ENCODE results near the gene MMP20. TPM values are rescaled to one million over a fixed set of nuclear protein-coding genes. Genes with fewer than 3 reads are reported as not detected.

MMP20 gene
- total and polyA plus RNA-seq, 2 experiments from 2014 or later: not detected

DNA sequence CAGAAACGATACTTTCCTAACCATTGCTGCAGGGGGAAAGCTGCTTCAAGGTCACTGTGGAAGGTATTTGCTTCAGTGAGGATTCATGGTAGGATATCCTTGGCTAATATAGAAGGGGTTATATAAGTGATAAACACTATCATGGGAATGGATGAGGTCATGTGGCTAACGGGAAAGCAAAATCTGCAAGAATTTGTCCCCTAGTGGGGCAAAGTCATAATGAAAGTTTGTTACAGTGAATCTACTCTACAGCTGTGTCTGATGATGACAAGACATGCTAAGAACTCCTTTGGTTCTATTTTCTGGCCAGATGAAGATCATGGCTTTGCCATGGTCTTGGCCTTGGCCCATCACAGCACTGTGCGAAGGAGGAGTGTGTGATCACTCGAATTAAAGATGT, 13.8 kb downstream of the MMP20 start:
- Histone ChIP-seq H4K20me1 (ENCODE audit: insufficient read depth) (no peaks in the 10 kb centered on the region), H2AFZ (no peak overlapping the region), H3K4me2 (ENCODE audit: unreplicated experiment) (no peak overlapping the region), H3K9ac (no peak overlapping the region), H3K79me2 (ENCODE audit: insufficient read depth) (no peaks in the 10 kb centered on the region), H3K9me2 (ENCODE audit: insufficient read depth) (no peaks in the 10 kb centered on the region), H3K9me3 (ENCODE audit: low read depth) (no peaks in the 10 kb centered on the region), H3K36me3 (ENCODE audit: low read depth) (no peaks in the 10 kb centered on the region), H3K4me1 (ENCODE audit: insufficient read depth) (no peaks in the 10 kb centered on the region), H3F3A (ENCODE audit: insufficient read depth) (no peaks in the 10 kb centered on the region), H3K27ac (no peak overlapping the region), H3K4me3 (no peak overlapping the region), H3K27me3 (replicated peaks; ENCODE audit: insufficient read depth) (no peaks in the 10 kb centered on the region)
- no peak for DNase-seq
- no peak for TF ChIP-seq EZH2phosphoT487 (IDR thresholded peaks at IDR 0.05; ENCODE audit: insufficient read depth, low read depth)
- TF ChIP-seq EZH2 (IDR thresholded peaks at IDR 0.05; ENCODE audit: insufficient read depth, poor library complexity, severe bottlenecking): no peak
- in situ Hi-C loops (cut with MboI): no loop called here
- WGBS, 2 experiments (ENCODE audit: low coverage in 1 of 2, low lambda C conversion rate in 2 of 2, missing lambda C conversion rate in 2 of 2): 86 to 88% methylated on average over 4 of the region's 4 CpGs

DNA sequence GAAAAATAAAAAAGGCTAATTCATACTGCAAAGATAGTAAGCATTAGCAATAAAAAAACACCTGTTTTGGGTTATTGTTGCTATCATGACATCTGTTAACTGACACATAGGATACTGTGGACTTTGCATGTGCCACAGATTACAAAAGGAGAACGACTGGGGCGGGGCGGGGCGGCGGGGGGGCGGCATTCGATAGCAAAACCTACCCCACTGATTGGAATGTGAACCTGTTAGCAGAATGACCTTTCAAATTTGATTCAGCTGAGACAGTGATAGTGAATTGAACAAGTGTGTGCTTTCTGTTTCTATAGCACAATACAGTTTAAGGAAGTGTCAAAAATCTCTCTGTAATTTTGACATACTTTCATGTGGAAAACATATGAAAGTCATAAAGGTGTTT, 14.9 kb downstream of the MMP20 start:
- Histone ChIP-seq H4K20me1 (ENCODE audit: insufficient read depth) (no peaks in the 10 kb centered on the region), H3K4me3 (no peak overlapping the region), H3K27me3 (replicated peaks; ENCODE audit: insufficient read depth) (no peaks in the 10 kb centered on the region), H2AFZ (no peak overlapping the region), H3K79me2 (ENCODE audit: insufficient read depth) (no peaks in the 10 kb centered on the region), H3F3A (ENCODE audit: insufficient read depth) (no peaks in the 10 kb centered on the region), H3K9me2 (ENCODE audit: insufficient read depth) (no peaks in the 10 kb centered on the region), H3K9me3 (ENCODE audit: low read depth) (no peaks in the 10 kb centered on the region), H3K4me2 (ENCODE audit: unreplicated experiment) (no peak overlapping the region), H3K36me3 (ENCODE audit: low read depth) (no peaks in the 10 kb centered on the region), H3K4me1 (ENCODE audit: insufficient read depth) (no peaks in the 10 kb centered on the region), H3K27ac (no peak overlapping the region), H3K9ac (no peak overlapping the region)
- no peak for DNase-seq
- in situ Hi-C loops (cut with MboI): no loop called here
- 79 to 95% methylated on average over 6 to 7 of the region's 7 CpGs for WGBS, 2 experiments (ENCODE audit: low coverage in 1 of 2, low lambda C conversion rate in 2 of 2, missing lambda C conversion rate in 2 of 2)
- TF ChIP-seq EZH2 (IDR thresholded peaks at IDR 0.05; ENCODE audit: insufficient read depth, poor library complexity, severe bottlenecking) (no peak), EZH2phosphoT487 (IDR thresholded peaks at IDR 0.05; ENCODE audit: insufficient read depth, low read depth) (no peak)

DNA sequence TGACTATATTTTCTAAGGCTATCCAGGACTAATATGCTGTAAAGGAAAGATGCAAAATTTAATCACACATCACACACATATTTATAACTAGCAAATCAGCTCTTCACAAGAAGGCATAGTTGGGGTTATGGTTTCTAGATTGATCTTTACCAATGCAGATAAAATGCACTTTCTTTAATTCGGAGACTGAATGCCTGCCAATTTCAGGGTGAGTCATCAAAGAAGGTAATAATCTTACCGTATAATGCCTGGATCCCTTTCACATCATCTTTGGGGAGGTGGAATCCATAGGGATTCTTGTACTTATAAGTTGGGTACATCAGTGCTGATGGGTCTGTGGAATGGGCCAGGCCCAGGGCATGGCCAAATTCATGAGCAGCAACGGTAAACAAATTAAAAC, 16.4 kb downstream of the MMP20 start:
- no peak overlapping the region for H3K9ac ChIP-seq
- no peaks in the 10 kb centered on the region for H3F3A ChIP-seq (ENCODE audit: insufficient read depth)
- H3K9me3 ChIP-seq (ENCODE audit: low read depth): no peaks in the 10 kb centered on the region
- no peaks in the 10 kb centered on the region for H3K79me2 ChIP-seq (ENCODE audit: insufficient read depth)
- 57 to 58% methylated on average over 3 of the region's 3 CpGs for WGBS, 2 experiments (ENCODE audit: low coverage in 1 of 2, low lambda C conversion rate in 2 of 2, missing lambda C conversion rate in 2 of 2)
- no peaks in the 10 kb centered on the region for H4K20me1 ChIP-seq (ENCODE audit: insufficient read depth)
- in situ Hi-C loops (cut with MboI): no loop called here
- no peaks in the 10 kb centered on the region for H3K9me2 ChIP-seq (ENCODE audit: insufficient read depth)
- no peak overlapping the region for H3K4me2 ChIP-seq (ENCODE audit: unreplicated experiment)
- H3K27me3 ChIP-seq (replicated peaks; ENCODE audit: insufficient read depth): no peaks in the 10 kb centered on the region
- H3K27ac ChIP-seq: no peak overlapping the region
- H3K36me3 ChIP-seq (ENCODE audit: low read depth): no peaks in the 10 kb centered on the region
- H3K4me1 ChIP-seq (ENCODE audit: insufficient read depth): no peaks in the 10 kb centered on the region
- H3K4me3 ChIP-seq: no peak overlapping the region
- DNase-seq: no peak
- H2AFZ ChIP-seq: no peak overlapping the region
- TF ChIP-seq EZH2phosphoT487 (IDR thresholded peaks at IDR 0.05; ENCODE audit: insufficient read depth, low read depth): no peak
- TF ChIP-seq EZH2 (IDR thresholded peaks at IDR 0.05; ENCODE audit: insufficient read depth, poor library complexity, severe bottlenecking): no peak

DNA sequence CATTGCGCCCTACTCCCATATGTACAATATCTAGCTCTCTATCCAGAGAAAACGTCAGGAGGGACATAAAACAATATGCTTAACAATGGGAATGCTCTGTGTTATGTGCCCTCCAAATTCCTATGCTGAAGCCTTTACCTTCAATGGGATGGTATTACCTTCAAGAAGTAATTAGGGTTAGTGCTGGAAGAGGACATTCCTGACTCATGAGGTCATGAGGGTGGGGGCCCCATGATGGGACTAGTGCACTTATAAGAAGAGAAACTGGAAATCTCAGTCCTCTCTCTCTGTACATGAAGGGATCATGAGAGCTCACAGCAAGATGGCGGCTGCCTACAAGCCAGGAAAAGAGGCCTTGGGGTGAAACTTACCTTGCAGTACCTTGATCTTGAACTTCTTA, 20.3 kb downstream of the MMP20 start:
- H3K4me2 ChIP-seq (ENCODE audit: unreplicated experiment): no peak overlapping the region
- no peaks in the 10 kb centered on the region for H3K9me3 ChIP-seq (ENCODE audit: low read depth)
- H3K9ac ChIP-seq: no peak overlapping the region
- H3K27ac ChIP-seq: no peak overlapping the region
- no peaks in the 10 kb centered on the region for H3K36me3 ChIP-seq (ENCODE audit: low read depth)
- in situ Hi-C loops (cut with MboI): no loop called here
- DNase-seq: no peak
- H3K4me1 ChIP-seq (ENCODE audit: insufficient read depth): peaks cover 10% of the 10 kb centered on the region
- peaks cover 10% of the 10 kb centered on the region for H3F3A ChIP-seq (ENCODE audit: insufficient read depth)
- no peaks in the 10 kb centered on the region for H4K20me1 ChIP-seq (ENCODE audit: insufficient read depth)
- no peaks in the 10 kb centered on the region for H3K9me2 ChIP-seq (ENCODE audit: insufficient read depth)
- no peak overlapping the region for H2AFZ ChIP-seq
- H3K4me3 ChIP-seq: no peak overlapping the region
- H3K27me3 ChIP-seq (replicated peaks; ENCODE audit: insufficient read depth): no peaks in the 10 kb centered on the region
- 81 to 82% methylated on average over 3 of the region's 3 CpGs for WGBS, 2 experiments (ENCODE audit: low coverage in 1 of 2, low lambda C conversion rate in 2 of 2, missing lambda C conversion rate in 2 of 2)
- no peaks in the 10 kb centered on the region for H3K79me2 ChIP-seq (ENCODE audit: insufficient read depth)
- TF ChIP-seq EZH2 (IDR thresholded peaks at IDR 0.05; ENCODE audit: insufficient read depth, poor library complexity, severe bottlenecking): no peak
- no peak for TF ChIP-seq EZH2phosphoT487 (IDR thresholded peaks at IDR 0.05; ENCODE audit: insufficient read depth, low read depth)

DNA sequence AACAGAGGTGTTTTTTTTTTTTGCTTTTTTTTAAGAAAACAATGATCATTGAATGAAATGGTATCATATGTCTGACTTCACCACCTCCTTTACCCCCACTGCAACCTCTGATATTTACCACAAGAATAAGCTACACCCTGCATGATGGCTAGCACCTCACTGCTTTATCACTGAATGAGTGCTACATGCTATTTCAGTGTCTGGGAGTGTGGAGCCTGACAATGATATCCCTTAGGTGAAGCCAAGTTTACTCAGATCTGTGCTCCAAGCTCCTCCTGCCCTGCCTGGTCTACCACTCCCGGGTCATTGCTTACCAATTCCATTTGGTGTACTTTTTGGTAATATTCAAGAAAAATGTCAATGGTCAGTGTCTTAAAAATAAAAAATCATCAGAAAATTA, 21.1 kb downstream of the MMP20 start:
- Histone ChIP-seq H3K9ac (no peak overlapping the region), H2AFZ (no peak overlapping the region), H3K27ac (no peak overlapping the region), H3K27me3 (replicated peaks; ENCODE audit: insufficient read depth) (no peaks in the 10 kb centered on the region), H3K4me3 (no peak overlapping the region), H3K4me1 (ENCODE audit: insufficient read depth) (peaks cover 17% of the 10 kb centered on the region), H3K9me2 (ENCODE audit: insufficient read depth) (no peaks in the 10 kb centered on the region), H3K79me2 (ENCODE audit: insufficient read depth) (no peaks in the 10 kb centered on the region), H3F3A (ENCODE audit: insufficient read depth) (peaks cover 19% of the 10 kb centered on the region), H3K9me3 (ENCODE audit: low read depth) (no peaks in the 10 kb centered on the region), H4K20me1 (ENCODE audit: insufficient read depth) (no peaks in the 10 kb centered on the region), H3K36me3 (ENCODE audit: low read depth) (no peaks in the 10 kb centered on the region), H3K4me2 (ENCODE audit: unreplicated experiment) (no peak overlapping the region)
- in situ Hi-C loops (cut with MboI): no loop called here
- no peak for DNase-seq
- TF ChIP-seq EZH2phosphoT487 (IDR thresholded peaks at IDR 0.05; ENCODE audit: insufficient read depth, low read depth) (no peak), EZH2 (IDR thresholded peaks at IDR 0.05; ENCODE audit: insufficient read depth, poor library complexity, severe bottlenecking) (no peak)
- 89 to 93% methylated on average over 1 of the region's 1 CpG for WGBS, 2 experiments (ENCODE audit: low coverage in 1 of 2, low lambda C conversion rate in 2 of 2, missing lambda C conversion rate in 2 of 2)
